Ishikawa (cell line): Measurements from ENCODE around the gene HS6ST1.

Experiments used
- CEBPB ChIP-seq: IDR thresholded peaks from 2 replicates; pipeline ENCODE4 v1.6.1; 2012
- CREB1 ChIP-seq: IDR thresholded peaks from 2 replicates; pipeline ENCODE4 v1.6.1; 2012; ENCODE audit warnings: low read depth
- EGR1 ChIP-seq: IDR thresholded peaks from 2 replicates; pipeline ENCODE4 v1.6.1; 2012
- EP300 ChIP-seq: IDR thresholded peaks from 2 replicates; pipeline ENCODE4 v1.6.1; 2012; ENCODE audit warnings: borderline replicate concordance
- MAX ChIP-seq: IDR thresholded peaks from 2 replicates; pipeline ENCODE4 v1.6.1; 2012
- REST ChIP-seq: IDR thresholded peaks from 2 replicates; pipeline ENCODE4 v1.6.1; 2012; ENCODE audit warnings: low read depth, mild to moderate bottlenecking
- TCF12 ChIP-seq: IDR thresholded peaks from 2 replicates; pipeline ENCODE4 v1.6.1; 2012; ENCODE audit warnings: low read depth
- USF1 ChIP-seq: IDR thresholded peaks from 2 replicates; pipeline ENCODE4 v1.6.1; 2012

- TF ChIP-seq REST: no peak
- TF ChIP-seq EP300: no peak
- TF ChIP-seq MAX: no peak
- TF ChIP-seq CREB1: no peak
- TF ChIP-seq TCF12: no peak
- TF ChIP-seq EGR1: no peak
- no peak for TF ChIP-seq USF1
- no peak for TF ChIP-seq CEBPB
These were observed 48.5 kb downstream of the HS6ST1 start for GRCh38 chr2:128269990-128270671.
